ENCODE results near the gene SLC38A5. TPM values are rescaled to one million over a fixed set of nuclear protein-coding genes. Genes with fewer than 3 reads are reported as not detected.

The SLC38A5 gene
- total and polyA plus RNA-seq, 8 donors, result 21.2 to 70.7 (median 38.6) TPM

GRCh38 chrX:48514868-48515460 is 44.9 kb upstream of the SLC38A5 start:
- Histone ChIP-seq H3K4me3 (no peak overlapping the region), H3K36me3 (no peaks in the 10 kb centered on the region), H3K27ac (no peak overlapping the region), H3K27me3 (no peaks in the 10 kb centered on the region), H3K4me1 (peaks cover 0 to under 1% of the 10 kb centered on the region in 2 donors), H3K9me3 (no peaks in the 10 kb centered on the region)
- DNase-seq (no peak), ATAC-seq (no peak)
- TF ChIP-seq, protein P1, sequence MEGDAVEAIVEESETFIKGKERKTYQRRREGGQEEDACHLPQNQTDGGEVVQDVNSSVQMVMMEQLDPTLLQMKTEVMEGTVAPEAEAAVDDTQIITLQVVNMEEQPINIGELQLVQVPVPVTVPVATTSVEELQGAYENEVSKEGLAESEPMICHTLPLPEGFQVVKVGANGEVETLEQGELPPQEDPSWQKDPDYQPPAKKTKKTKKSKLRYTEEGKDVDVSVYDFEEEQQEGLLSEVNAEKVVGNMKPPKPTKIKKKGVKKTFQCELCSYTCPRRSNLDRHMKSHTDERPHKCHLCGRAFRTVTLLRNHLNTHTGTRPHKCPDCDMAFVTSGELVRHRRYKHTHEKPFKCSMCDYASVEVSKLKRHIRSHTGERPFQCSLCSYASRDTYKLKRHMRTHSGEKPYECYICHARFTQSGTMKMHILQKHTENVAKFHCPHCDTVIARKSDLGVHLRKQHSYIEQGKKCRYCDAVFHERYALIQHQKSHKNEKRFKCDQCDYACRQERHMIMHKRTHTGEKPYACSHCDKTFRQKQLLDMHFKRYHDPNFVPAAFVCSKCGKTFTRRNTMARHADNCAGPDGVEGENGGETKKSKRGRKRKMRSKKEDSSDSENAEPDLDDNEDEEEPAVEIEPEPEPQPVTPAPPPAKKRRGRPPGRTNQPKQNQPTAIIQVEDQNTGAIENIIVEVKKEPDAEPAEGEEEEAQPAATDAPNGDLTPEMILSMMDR (IDR thresholded peaks at IDR 0.05), result no peak
- intact Hi-C loops (cut with DNase I), result no loop called here

- intact Hi-C loops (cut with DNase I), result no loop called here
- Histone ChIP-seq H3K27ac (no peak overlapping the region), H3K27me3 (no peaks in the 10 kb centered on the region), H3K36me3 (no peaks in the 10 kb centered on the region), H3K9me3 (no peaks in the 10 kb centered on the region), H3K4me1 (peaks cover 0 to 7% of the 10 kb centered on the region in 2 donors), H3K4me3 (no peak overlapping the region)
- no peak for DNase-seq
- TF ChIP-seq, protein P1 (IDR thresholded peaks at IDR 0.05), result no peak
- ATAC-seq, result no peak
These were observed 44.2 kb upstream of the SLC38A5 start for GRCh38 chrX:48514126-48514806.

DNA sequence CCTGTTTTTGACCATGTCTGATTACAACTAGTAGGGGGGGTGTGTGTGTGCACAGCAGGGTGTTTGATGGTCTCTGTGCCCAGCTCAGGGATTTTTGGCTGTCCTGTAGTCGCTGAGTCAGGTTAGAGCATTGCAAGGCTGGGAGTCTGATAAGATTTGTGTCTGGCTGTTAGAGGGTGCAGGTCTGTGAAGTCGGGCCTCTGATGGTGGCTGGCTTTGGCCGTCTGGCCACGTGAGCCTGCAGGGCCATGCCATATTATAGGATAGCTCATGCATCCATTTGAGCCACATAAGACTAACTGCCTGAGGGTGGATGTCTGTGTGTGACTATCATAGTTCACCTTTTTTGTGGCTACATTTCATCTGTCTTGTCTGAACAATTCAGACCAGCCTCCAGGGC is 43.6 kb upstream of the SLC38A5 start:
- intact Hi-C loops (cut with DNase I), result no loop called here
- Histone ChIP-seq H3K4me1 (peaks cover 0 to 7% of the 10 kb centered on the region in 2 donors), H3K4me3 (no peak overlapping the region), H3K27ac (no peak overlapping the region), H3K36me3 (no peaks in the 10 kb centered on the region), H3K9me3 (no peaks in the 10 kb centered on the region), H3K27me3 (no peaks in the 10 kb centered on the region)
- ATAC-seq (no peak), DNase-seq (no peak)
- TF ChIP-seq, protein P1 (IDR thresholded peaks at IDR 0.05), result no peak

- Histone ChIP-seq H3K9me3 (no peaks in the 10 kb centered on the region), H3K27ac (no peak overlapping the region), H3K27me3 (no peaks in the 10 kb centered on the region), H3K36me3 (no peaks in the 10 kb centered on the region), H3K4me3 (no peak overlapping the region), H3K4me1 (peaks cover 0 to 7% of the 10 kb centered on the region in 2 donors)
- TF ChIP-seq, protein P1 (IDR thresholded peaks at IDR 0.05), result no peak
- ATAC-seq (no peak), DNase-seq (no peak)
- intact Hi-C loops (cut with DNase I), result no loop called here
These were observed 42.4 kb upstream of the SLC38A5 start for GRCh38 chrX:48512371-48512935.

- H3K27me3 ChIP-seq, result no peaks in the 10 kb centered on the region
- intact Hi-C loops (cut with DNase I), result no loop called here
- no peak overlapping the region for H3K27ac ChIP-seq
- no peaks in the 10 kb centered on the region for H3K9me3 ChIP-seq
- no peak for ATAC-seq
- peaks cover 0 to 7% of the 10 kb centered on the region in 2 donors for H3K4me1 ChIP-seq
- TF ChIP-seq, protein P1 (IDR thresholded peaks at IDR 0.05), result no peak
- no peaks in the 10 kb centered on the region for H3K36me3 ChIP-seq
- DNase-seq, result no peak
- no peak overlapping the region for H3K4me3 ChIP-seq
These were observed 41.5 kb upstream of the SLC38A5 start for GRCh38 chrX:48511560-48511959.
